GM12865 (cell line): ENCODE data around the gene POLR3GL.

Source experiments
- DNase-seq: peaks from one replicate; pipeline ENCODE4 v3.0.0; 2010; ENCODE audit warnings: low read depth
- H3K4me3 ChIP-seq: 2 replicates; pipeline ENCODE4 v1.5.1; 2011; ENCODE audit warnings: mild to moderate bottlenecking, low read depth, low read length, control low read depth
- CTCF ChIP-seq: IDR thresholded peaks from 2 replicates; pipeline ENCODE4 v1.5.1; 2011; ENCODE audit warnings: low read length, control low read depth, low read depth, inconsistent platforms; ENCODE audit not compliant: insufficient read depth; ENCODE audit errors: missing control alignments

The POLR3GL gene

GRCh38 chr1:145985502-145986439 lies 21.3 kb downstream of the POLR3GL start:
- DNase-seq, result no peak
- no peak for TF ChIP-seq CTCF
- no peak overlapping the region for H3K4me3 ChIP-seq

GRCh38 chr1:145986551-145986950 lies 22.1 kb downstream of the POLR3GL start:
- H3K4me3 ChIP-seq, result no peak overlapping the region
- DNase-seq, result no peak
- no peak for TF ChIP-seq CTCF

DNA sequence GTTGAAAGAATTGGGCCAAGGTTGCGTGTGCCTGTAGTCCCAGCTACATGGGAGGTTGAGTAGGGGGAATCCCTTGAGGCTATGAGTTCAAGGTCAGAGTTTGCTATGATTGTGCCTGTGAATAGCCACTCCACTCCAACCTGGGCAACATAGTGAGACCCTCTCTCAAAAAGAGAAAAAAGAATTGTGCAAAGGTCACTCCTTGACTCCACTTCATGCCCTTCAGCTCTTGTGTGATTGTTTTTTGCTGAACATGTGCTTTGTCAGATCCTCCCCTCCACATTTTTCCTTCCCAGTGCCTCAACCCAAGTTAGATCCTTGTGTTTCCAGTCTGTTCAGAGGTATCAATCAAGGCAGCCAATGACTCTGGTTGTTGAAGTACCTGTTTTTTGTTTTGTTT lies 23.4 kb downstream of the POLR3GL start:
- no peak for DNase-seq
- no peak for TF ChIP-seq CTCF

GRCh38 chr1:145988773-145989172 lies 24.3 kb downstream of the POLR3GL start:
- no peak overlapping the region for H3K4me3 ChIP-seq
- DNase-seq, result no peak
- TF ChIP-seq CTCF, result no peak

More for the DNA sequence above, 23.4 kb downstream of the POLR3GL start:
- no peak overlapping the region for H3K4me3 ChIP-seq

DNA sequence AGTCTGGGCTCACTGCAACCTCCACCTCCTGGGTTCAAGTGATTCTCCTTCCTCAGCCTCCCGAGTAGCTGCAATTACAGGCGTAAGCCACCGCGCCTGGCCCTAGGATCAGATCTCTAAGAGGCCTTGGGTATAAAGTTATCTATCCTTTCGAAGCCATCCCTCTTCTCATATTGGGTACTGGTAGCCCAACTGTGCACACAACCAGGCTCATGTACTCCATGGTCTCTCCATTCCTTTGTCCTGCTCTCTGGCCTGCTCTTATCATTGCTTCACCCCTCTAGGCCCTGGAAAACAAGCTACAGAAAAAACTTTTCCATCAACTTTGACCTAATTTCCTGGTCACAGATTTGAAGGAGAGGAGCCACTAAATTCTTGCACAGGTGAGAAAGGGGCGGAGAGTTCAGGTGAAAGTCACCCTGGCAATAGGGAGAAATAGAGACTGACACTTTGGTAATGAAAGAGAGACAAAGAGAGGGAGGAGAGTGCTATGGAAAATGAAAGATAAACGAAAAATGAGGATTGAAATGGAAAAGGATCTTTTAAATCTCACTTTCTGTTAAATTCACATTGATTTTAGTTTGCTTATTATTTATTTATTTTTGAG lies 25.9 kb downstream of the POLR3GL start:
- no peak overlapping the region for H3K4me3 ChIP-seq
- no peak for DNase-seq
- no peak for TF ChIP-seq CTCF

GRCh38 chr1:145991735-145992412 lies 27.4 kb downstream of the POLR3GL start:
- DNase-seq, result no peak
- no peak overlapping the region for H3K4me3 ChIP-seq
- no peak for TF ChIP-seq CTCF
